Activated T-helper 1 cell treated with anti-CD3 and anti-CD28 coated beads, Interleukin-2, amount 50 U/mL, for 16 hours (primary cell): ENCODE measurements around the gene BAZ2B.
"Not testable (repeated sequence)": the region's sequence is repeated elsewhere in the genome, so short reads cannot be mapped to it uniquely, and the experiment has no call there.

Experiments
- DNase-seq, 2 donors: peaks; one replicate each; pipeline ENCODE4 v3.0.0-alpha.2; 2020; ENCODE audit warnings: low read depth in 1 of 2, low spot score in 1 of 2

Gene BAZ2B, protein sequence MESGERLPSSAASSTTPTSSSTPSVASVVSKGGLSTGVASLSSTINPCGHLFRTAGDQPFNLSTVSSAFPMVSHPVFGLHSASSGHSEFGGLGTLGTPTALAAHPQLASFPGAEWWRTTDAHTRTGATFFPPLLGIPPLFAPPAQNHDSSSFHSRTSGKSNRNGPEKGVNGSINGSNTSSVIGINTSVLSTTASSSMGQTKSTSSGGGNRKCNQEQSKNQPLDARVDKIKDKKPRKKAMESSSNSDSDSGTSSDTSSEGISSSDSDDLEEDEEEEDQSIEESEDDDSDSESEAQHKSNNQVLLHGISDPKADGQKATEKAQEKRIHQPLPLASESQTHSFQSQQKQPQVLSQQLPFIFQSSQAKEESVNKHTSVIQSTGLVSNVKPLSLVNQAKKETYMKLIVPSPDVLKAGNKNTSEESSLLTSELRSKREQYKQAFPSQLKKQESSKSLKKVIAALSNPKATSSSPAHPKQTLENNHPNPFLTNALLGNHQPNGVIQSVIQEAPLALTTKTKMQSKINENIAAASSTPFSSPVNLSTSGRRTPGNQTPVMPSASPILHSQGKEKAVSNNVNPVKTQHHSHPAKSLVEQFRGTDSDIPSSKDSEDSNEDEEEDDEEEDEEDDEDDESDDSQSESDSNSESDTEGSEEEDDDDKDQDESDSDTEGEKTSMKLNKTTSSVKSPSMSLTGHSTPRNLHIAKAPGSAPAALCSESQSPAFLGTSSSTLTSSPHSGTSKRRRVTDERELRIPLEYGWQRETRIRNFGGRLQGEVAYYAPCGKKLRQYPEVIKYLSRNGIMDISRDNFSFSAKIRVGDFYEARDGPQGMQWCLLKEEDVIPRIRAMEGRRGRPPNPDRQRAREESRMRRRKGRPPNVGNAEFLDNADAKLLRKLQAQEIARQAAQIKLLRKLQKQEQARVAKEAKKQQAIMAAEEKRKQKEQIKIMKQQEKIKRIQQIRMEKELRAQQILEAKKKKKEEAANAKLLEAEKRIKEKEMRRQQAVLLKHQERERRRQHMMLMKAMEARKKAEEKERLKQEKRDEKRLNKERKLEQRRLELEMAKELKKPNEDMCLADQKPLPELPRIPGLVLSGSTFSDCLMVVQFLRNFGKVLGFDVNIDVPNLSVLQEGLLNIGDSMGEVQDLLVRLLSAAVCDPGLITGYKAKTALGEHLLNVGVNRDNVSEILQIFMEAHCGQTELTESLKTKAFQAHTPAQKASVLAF (N-terminal part only)

DNA sequence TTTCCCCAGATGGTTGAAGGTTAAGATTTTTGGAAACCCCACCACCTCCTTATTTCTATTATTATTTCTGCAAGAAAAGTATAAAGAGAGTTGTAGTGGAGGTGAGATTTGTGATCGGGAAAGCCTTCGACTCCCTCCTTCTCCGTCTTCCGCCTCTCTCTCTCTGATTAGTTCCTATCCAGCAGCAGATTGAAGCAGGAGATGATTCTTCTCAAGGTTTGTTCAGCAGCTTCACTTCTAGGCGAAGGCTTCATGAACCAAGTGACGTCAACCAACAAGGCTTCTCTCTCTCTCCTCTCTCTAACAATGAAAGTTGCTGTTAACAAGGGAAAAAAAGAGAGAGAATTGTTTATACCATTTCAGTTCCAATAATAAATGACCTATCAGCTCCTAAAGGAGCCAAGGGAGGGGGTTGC is at the start of gene BAZ2B:
BAZ2B (minus strand) TSS at position 263 of the 416 bp plus-strand sequence. CDS start 137,829 bp downstream, outside the sequence.
- no peak for DNase-seq

GRCh38 chr2:159661286-159661685 is 44.9 kb upstream of the BAZ2B start:
- no peak for DNase-seq

- DNase-seq = no peak
Measured at GRCh38 chr2:159658881-159659873, 42.8 kb upstream of the BAZ2B start.

DNA sequence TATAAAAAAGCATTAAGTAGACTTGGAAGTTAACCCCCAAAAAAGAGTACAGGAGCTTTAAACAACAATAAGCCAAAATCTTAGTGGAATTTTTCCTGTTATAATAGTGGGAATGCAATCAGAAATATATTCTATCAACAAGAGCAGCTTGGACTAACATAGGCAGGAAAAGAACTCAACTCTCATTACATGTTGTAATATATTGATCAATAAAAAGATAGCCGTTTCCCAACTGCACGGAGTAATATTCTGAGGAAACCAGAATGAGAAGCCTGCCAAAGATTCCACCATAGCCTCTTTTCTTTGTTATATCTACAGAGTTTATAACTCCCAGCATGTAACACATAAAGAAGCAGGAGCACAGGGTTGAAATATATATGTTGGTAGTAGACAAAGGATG is 37.6 kb upstream of the BAZ2B start:
- no peak for DNase-seq

DNA sequence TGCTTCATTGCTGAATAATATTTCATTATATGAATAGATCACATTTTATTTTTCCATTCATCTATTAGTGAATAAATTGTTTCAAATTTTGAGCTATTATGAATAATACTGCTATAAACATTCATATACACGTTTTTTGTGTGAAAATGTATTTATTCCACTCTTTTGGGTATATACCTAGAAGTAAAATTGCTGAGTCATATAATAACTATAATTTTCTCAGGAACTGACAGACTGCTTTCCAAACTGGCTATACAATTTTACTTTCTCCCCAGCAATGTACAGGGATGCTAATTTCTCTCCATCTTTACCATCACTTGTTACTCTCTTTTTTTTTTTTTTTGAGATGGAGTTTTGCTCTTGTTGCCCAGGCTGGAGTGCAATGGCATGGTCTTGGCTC is 35.5 kb upstream of the BAZ2B start:
- DNase-seq = no peak

DNA sequence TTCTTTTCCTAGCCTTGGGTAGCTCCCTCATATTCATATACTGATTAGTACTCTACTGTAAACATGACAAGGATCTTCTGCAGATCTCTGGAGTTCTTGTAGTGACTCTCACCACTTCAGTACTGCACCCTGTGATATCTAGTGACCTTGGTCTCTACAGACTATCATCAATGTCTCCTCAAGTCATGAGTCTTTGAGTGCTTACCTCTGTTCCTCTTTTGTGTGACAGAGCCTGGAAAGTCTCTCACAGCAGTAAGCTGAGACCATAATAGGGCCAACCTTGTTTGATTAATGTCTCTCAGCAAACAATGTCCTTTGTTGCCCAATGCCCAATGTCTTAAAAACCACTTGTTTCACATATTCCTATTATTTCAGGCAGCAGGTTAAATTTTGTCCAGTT is 34.2 kb upstream of the BAZ2B start:
- DNase-seq = no peak

- no peak for DNase-seq
Measured at GRCh38 chr2:159648643-159649042, 32.3 kb upstream of the BAZ2B start.

DNA sequence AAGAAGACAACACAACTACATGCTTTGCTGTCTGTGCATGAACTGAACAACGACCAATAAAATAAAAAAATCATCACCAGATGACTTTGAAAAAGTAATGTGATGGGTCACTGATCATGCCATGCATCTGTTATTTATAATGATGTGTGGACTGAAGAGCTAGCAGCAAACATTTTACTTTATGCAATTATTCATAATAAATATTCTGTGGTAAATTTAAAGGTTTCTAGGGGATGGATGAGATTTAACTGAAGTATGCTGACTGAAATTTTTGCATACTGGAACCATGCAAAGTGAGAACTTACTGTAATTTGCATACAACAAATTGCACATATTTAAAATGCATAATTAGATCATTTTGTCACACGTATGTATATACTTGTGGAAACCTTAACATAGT is 31.3 kb upstream of the BAZ2B start:
- DNase-seq = no peak

- no peak for DNase-seq
Measured at GRCh38 chr2:159640176-159640575, 23.8 kb upstream of the BAZ2B start.

- DNase-seq = no peak
Measured at GRCh38 chr2:159639712-159640111, 23.4 kb upstream of the BAZ2B start.

- DNase-seq = no peak
Measured at GRCh38 chr2:159639071-159639470, 22.7 kb upstream of the BAZ2B start.

DNA sequence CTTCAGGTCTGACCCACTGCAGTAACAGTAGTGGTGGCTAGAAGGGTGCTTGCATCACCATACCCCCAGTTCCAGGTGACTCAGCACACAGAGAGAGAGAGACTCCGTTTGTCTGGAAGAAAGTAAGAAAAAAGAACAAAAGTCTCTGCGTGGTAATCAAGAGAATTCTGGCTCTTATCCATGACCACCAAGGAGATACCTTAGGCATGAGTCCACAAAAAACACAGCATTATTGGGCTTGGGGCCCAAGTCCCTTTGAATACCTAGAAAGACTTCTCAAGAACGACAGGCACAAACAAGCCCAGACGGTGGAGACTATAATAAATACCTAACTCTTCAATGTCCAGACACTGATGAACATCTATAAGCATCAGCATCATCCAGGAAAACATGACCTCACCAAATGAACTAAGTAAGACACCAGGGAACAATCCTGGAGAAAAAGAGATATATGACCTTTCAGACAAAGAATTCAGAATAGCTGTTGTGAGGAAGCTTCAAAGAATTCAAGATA is 21.7 kb upstream of the BAZ2B start:
- no peak for DNase-seq

DNA sequence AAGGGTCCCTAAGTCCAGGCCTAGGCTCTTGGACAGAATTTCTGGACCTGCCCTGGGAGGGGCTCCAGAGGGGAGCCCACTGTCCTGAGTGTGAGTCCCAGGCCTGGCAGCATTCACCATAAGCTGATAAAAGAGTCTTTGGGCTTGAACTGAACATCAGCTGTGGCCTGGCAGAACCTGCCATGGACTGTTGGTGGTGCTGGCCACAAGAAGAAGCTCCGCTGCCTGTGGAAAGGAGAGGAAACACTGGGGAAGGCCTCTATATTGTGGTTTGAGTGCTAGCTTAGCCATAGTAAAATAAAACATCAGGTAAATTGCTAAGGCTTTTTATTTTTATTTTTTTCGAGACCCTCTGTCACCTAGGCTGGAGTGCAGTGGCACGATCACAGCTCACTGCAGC is 20.9 kb upstream of the BAZ2B start:
- no peak for DNase-seq

GRCh38 chr2:159635006-159635789 is 18.9 kb upstream of the BAZ2B start:
- no peak for DNase-seq

- DNase-seq = no peak
Measured at GRCh38 chr2:159633219-159633618, 16.9 kb upstream of the BAZ2B start.

DNA sequence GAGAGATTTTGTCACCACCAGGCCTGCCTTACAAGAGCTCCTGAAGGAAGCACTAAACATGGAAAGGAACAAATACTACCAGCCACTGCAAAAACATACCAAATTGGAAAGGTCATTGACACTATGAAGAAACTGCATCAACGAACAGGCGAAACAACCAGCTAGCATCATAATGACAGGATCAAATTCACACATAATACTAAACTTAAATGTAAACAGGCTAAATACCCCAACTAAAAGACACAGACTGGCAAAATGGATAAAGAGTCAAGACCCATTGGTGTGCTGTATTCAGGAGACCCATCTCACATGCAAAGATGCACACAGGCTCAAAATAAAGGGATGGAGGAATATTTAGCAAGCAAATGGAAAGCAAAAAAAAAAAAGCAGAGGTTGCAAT is 9.3 kb upstream of the BAZ2B start:
- DNase-seq = not testable (repeated sequence)

- no peak for DNase-seq
Measured at GRCh38 chr2:159623436-159623835, 7.1 kb upstream of the BAZ2B start.

DNA sequence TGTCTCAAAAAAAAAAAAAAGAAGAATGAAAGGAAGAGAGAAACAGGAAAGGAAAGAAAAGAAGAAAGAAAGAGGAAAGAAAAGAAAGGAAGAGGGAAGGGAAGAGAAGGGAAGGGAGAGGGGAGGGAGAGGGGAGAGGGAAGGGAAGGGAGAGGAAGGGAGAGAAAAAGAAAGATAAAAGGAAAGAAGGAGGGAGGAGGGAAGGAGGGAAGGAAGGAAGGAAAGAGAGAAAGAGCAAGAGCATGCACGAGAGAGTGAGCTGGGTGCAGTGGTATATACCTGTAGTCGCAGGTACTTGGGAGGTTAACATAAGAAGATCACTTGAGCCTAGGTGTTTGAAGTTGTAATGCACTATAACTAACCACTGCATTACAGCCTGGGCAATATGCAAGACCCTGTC is 6.6 kb upstream of the BAZ2B start:
- no peak for DNase-seq

DNA sequence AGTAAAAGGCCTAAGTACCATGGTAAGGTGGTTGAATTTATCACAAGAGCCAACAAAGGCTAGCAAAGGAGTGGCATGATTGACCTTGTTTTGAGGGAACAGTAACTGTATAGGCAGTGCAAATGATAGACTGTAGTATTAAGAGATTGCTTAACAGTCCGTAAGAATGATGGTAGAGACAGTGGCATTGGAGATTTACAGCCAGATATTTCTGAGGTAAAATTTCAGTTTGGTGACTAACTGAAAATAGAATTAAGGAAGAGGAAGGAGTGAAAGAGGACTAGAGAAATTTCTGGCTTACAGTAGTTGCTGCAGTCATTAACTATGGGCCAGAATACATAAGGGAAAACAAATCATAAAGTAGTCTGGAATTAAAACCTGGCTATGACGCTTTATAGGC is 4.4 kb upstream of the BAZ2B start:
- no peak for DNase-seq
